ENCODE results near the gene WNK2. TPM values are rescaled to one million over a fixed set of nuclear protein-coding genes. Genes with fewer than 3 reads are reported as not detected.

The WNK2 gene
- total RNA-seq, 1 donor from 2014 or later, result 16.4 TPM

- no peak for DNase-seq
These were observed 1.6 kb downstream of the WNK2 start for GRCh38 chr9:93185266-93186214.

- no peak for DNase-seq
These were observed 2.4 kb downstream of the WNK2 start for GRCh38 chr9:93186215-93186945.

GRCh38 chr9:93187047-93187446 lies 3.1 kb downstream of the WNK2 start:
- no peak for DNase-seq

GRCh38 chr9:93187574-93187973 lies 3.6 kb downstream of the WNK2 start:
- DNase-seq, result no peak

- DNase-seq, result no peak
These were observed 4.8 kb downstream of the WNK2 start for GRCh38 chr9:93188426-93189368.

GRCh38 chr9:93189369-93190132 lies 5.6 kb downstream of the WNK2 start:
- DNase-seq, result no peak

- DNase-seq, result no peak
These were observed 6.2 kb downstream of the WNK2 start for GRCh38 chr9:93190133-93190525.

GRCh38 chr9:93190656-93191353 lies 6.9 kb downstream of the WNK2 start:
- DNase-seq, result no peak

GRCh38 chr9:93191354-93191660 lies 7.4 kb downstream of the WNK2 start:
- no peak for DNase-seq

- no peak for DNase-seq
These were observed 8.9 kb downstream of the WNK2 start for GRCh38 chr9:93192721-93193387.

- peak; percentile 45 for DNase-seq
These were observed 9.7 kb downstream of the WNK2 start for GRCh38 chr9:93193388-93194220.

GRCh38 chr9:93194221-93194625 lies 10.3 kb downstream of the WNK2 start:
- no peak for DNase-seq

- no peak for DNase-seq
These were observed 10.7 kb downstream of the WNK2 start for GRCh38 chr9:93194641-93195040.

GRCh38 chr9:93196096-93197055 lies 12.4 kb downstream of the WNK2 start:
- no peak for DNase-seq

- no peak for DNase-seq
These were observed 13.7 kb downstream of the WNK2 start for GRCh38 chr9:93197670-93198069.

GRCh38 chr9:93198117-93198837 lies 14.3 kb downstream of the WNK2 start:
- DNase-seq, result no peak

- DNase-seq, result no peak
These were observed 15.1 kb downstream of the WNK2 start for GRCh38 chr9:93198838-93199625.

All from occipital lobe (tissue), 2 donors.